ENCODE data around the gene MT1E. TPM values are rescaled to one million over a fixed set of nuclear protein-coding genes. Genes with fewer than 3 reads are reported as not detected.
A peak's percentile ranks its signal among the peaks of the same experiment; 100 is the strongest.

The MT1E gene
- total and polyA plus RNA-seq, 2 of the 13 experiments (the other 11 are each of a cell fraction or from before 2014, with no cell fraction given), result 110 to 1,072 TPM

DNA sequence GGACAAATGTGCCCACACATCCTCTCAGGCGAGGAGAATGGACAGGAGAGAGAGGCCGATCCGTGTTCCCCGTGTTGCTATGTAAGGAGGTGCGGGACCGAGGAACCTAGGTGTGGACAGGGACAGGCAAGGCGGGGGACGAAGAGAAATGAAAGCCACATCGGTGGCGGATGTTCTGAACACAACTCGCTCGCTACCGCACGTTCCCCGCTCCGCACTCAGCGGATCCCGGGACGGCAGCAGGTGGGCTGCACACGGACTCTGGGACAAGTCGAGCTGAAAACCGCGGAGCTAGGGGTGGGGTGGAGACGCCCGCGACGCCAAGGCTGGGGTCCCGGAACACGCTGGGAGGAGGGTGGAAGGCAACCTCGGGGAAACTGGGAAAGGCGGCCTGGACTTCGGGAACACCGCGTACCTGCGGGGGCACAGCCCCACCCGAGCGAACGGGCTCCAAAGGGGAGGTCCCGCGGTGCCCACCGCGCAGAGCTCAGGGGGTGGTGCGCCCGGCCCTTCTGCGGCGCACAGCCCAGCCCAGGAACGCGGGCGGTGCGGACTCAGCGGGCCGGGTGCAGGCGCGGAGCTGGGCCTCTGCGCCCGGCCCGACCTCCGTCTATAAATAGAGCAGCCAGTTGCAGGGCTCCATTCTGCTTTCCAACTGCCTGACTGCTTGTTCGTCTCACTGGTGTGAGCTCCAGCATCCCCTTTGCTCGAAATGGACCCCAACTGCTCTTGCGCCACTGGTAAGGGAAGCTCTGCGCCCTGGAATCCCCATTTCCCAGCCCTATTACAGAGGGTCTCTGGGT lies at the start of gene MT1E (continued):
- TF ChIP-seq REL (CRISPR knock-in tag; conservative IDR thresholded peaks at IDR 0.05), result peak; percentile 26; the same call in 1 of the 2 replicates
- TF ChIP-seq ZNF563 (CRISPR knock-in tag; IDR thresholded peaks at IDR 0.05), result peak; percentile 94
- TF ChIP-seq ARNT2 (CRISPR knock-in tag; IDR thresholded peaks at IDR 0.05; ENCODE audit: low read depth), result peak; percentile 67; the same call in 1 of the 2 replicates
- TF ChIP-seq NAIF1 (CRISPR knock-in tag; IDR thresholded peaks at IDR 0.05; ENCODE audit: borderline replicate concordance), result peak; percentile 72
- TF ChIP-seq, protein P1, sequence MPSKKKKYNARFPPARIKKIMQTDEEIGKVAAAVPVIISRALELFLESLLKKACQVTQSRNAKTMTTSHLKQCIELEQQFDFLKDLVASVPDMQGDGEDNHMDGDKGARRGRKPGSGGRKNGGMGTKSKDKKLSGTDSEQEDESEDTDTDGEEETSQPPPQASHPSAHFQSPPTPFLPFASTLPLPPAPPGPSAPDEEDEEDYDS (CRISPR knock-in tag; IDR thresholded peaks at IDR 0.05), result peak; percentile 85
- TF ChIP-seq ETV5 (CRISPR knock-in tag; IDR thresholded peaks at IDR 0.05; ENCODE audit: borderline replicate concordance), result 0 out of 2 replicates have a peak, but pooled peaks have one; percentile 10
- TF ChIP-seq KAT7 (CRISPR knock-in tag; IDR thresholded peaks at IDR 0.05; ENCODE audit: borderline replicate concordance), result peak; percentile 54; the same call in 1 of the 2 replicates
- TF ChIP-seq, protein P2, sequence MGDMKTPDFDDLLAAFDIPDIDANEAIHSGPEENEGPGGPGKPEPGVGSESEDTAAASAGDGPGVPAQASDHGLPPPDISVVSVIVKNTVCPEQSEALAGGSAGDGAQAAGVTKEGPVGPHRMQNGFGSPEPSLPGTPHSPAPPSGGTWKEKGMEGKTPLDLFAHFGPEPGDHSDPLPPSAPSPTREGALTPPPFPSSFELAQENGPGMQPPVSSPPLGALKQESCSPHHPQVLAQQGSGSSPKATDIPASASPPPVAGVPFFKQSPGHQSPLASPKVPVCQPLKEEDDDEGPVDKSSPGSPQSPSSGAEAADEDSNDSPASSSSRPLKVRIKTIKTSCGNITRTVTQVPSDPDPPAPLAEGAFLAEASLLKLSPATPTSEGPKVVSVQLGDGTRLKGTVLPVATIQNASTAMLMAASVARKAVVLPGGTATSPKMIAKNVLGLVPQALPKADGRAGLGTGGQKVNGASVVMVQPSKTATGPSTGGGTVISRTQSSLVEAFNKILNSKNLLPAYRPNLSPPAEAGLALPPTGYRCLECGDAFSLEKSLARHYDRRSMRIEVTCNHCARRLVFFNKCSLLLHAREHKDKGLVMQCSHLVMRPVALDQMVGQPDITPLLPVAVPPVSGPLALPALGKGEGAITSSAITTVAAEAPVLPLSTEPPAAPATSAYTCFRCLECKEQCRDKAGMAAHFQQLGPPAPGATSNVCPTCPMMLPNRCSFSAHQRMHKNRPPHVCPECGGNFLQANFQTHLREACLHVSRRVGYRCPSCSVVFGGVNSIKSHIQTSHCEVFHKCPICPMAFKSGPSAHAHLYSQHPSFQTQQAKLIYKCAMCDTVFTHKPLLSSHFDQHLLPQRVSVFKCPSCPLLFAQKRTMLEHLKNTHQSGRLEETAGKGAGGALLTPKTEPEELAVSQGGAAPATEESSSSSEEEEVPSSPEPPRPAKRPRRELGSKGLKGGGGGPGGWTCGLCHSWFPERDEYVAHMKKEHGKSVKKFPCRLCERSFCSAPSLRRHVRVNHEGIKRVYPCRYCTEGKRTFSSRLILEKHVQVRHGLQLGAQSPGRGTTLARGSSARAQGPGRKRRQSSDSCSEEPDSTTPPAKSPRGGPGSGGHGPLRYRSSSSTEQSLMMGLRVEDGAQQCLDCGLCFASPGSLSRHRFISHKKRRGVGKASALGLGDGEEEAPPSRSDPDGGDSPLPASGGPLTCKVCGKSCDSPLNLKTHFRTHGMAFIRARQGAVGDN (CRISPR knock-in tag; IDR thresholded peaks at IDR 0.05), result peak; percentile 87
- TF ChIP-seq PRDM15 (CRISPR knock-in tag; IDR thresholded peaks at IDR 0.05), result peak; percentile 91
- peak; percentile 77 for TF ChIP-seq POLR2AphosphoS5 (IDR thresholded peaks at IDR 0.05; ENCODE audit: low read depth, low read length)
- TF ChIP-seq PRDM10 (CRISPR knock-in tag; IDR thresholded peaks at IDR 0.05; ENCODE audit: low read depth), result no peak
- peak; percentile 69; the same call in 1 of the 2 replicates for TF ChIP-seq ZIK1 (CRISPR knock-in tag; IDR thresholded peaks at IDR 0.05; ENCODE audit: borderline replicate concordance, low read depth)
- 0 out of 2 replicates have a peak, but pooled peaks have one; percentile 10 for TF ChIP-seq ZNF619 (CRISPR knock-in tag; IDR thresholded peaks at IDR 0.05)
- TF ChIP-seq RFX3 (CRISPR knock-in tag; IDR thresholded peaks at IDR 0.05), result no peak
- peak; percentile 78 for TF ChIP-seq ZNF788 (CRISPR knock-in tag; IDR thresholded peaks at IDR 0.05; ENCODE audit: borderline replicate concordance)
- TF ChIP-seq ZNF776 (CRISPR knock-in tag; IDR thresholded peaks at IDR 0.05), result peak; percentile 71; the same call in 1 of the 2 replicates

All from HepG2 (cell line).